Fibroblast of gingiva (primary cell): Measurements from ENCODE around the gene LIG1.
"Not testable (repeated sequence)": the region's sequence is repeated elsewhere in the genome, so short reads cannot be mapped to it uniquely, and the experiment has no call there.

ENCODE experiments used
- DNase-seq: peaks from one replicate; pipeline ENCODE4 v3.0.0-alpha.2; 2011; ENCODE audit warnings: low read depth

LIG1 gene

GRCh38 chr19:48070177-48070769 is 99.9 kb downstream of the LIG1 start:
- not testable (repeated sequence) for DNase-seq

- no peak for DNase-seq
Observed at GRCh38 chr19:48069435-48069834, 100.7 kb downstream of the LIG1 start.
